Mesendoderm (in vitro differentiated cells): Measurements from ENCODE around the gene NGEF. TPM values are rescaled to one million over a fixed set of nuclear protein-coding genes. Genes with fewer than 3 reads are reported as not detected.

Experiments
- small RNA-seq: library from polyadenylated mRNA; stranded (forward); fragments of <200 nt; extraction: miRNeasy Mini kit (QIAGEN cat#:217004); gene quantifications from one replicate; pipeline ENCODE3, GENCODE V24; 2013; ENCODE audit not compliant: insufficient read depth

The NGEF gene

Small RNA genes within 50 kb of the gene (small RNA-seq; reads per million reads assigned to genes)
- gene RF00019: not detected
